ENCODE measurements around the gene SPRR5. TPM values are rescaled to one million over a fixed set of nuclear protein-coding genes. Genes with fewer than 3 reads are reported as not detected.

The SPRR5 gene
- total RNA-seq, 1 donor from 2014 or later: not detected

DNA sequence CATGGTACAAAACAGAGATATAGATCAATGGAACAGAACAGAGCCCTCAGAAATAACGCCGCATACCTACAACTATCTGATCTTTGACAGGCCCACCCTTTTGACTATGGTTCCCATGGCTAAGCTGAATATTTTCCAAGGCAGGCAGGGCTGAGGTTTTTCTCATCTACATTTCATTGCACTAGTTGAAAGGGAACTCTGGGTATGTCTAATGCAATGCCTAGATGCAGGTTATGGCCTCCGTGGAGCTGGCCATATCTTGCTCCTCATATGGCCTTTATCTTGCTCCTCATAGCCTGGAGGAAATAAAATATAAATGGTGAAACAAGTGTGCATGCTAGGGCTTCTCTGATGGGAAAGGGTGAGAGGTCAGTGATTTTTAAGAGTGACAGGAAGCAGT lies 10.6 kb downstream of the SPRR5 start:
- H3K27ac Mint-ChIP-seq: no peak overlapping the region
- no peak for DNase-seq (ENCODE audit: low spot score)
- no peaks in the 10 kb centered on the region for H3K4me1 Mint-ChIP-seq (ENCODE audit: low read depth)
- peaks cover 3% of the 10 kb centered on the region for H3K27me3 Mint-ChIP-seq (ENCODE audit: insufficient read depth)
- H3K36me3 Mint-ChIP-seq (ENCODE audit: low read depth): no peaks in the 10 kb centered on the region
- no peak overlapping the region for H3K4me3 Mint-ChIP-seq
- intact Hi-C loops (cut with micrococcal nuclease): no loop called here
- H3K9me3 Mint-ChIP-seq: no peaks in the 10 kb centered on the region

DNA sequence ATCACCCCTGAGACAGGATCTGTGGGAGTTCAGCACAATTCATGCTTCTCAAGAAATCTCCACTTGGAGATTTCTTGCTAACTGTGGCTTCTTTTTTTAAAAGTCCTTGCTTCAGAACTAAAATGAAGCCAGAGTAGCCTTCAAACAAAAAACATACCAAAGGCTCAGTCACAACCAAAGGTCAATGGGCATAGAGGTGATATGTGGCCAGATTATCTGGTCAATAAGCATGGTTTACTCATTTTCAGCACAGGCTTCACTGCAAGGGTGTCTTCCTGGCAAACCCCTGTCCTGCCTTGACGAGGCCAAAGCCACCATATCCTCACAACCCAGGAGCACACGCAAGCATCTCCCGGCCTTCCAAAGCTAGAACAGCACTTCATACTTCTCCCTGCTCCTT lies 12.3 kb downstream of the SPRR5 start:
- intact Hi-C loops (cut with micrococcal nuclease): no loop called here
- Mint-ChIP-seq H3K36me3 (ENCODE audit: low read depth) (no peaks in the 10 kb centered on the region), H3K4me3 (no peak overlapping the region), H3K27ac (no peak overlapping the region), H3K9me3 (no peaks in the 10 kb centered on the region), H3K27me3 (ENCODE audit: insufficient read depth) (peaks cover 3% of the 10 kb centered on the region), H3K4me1 (ENCODE audit: low read depth) (no peaks in the 10 kb centered on the region)
- no peak for DNase-seq (ENCODE audit: low spot score)

DNA sequence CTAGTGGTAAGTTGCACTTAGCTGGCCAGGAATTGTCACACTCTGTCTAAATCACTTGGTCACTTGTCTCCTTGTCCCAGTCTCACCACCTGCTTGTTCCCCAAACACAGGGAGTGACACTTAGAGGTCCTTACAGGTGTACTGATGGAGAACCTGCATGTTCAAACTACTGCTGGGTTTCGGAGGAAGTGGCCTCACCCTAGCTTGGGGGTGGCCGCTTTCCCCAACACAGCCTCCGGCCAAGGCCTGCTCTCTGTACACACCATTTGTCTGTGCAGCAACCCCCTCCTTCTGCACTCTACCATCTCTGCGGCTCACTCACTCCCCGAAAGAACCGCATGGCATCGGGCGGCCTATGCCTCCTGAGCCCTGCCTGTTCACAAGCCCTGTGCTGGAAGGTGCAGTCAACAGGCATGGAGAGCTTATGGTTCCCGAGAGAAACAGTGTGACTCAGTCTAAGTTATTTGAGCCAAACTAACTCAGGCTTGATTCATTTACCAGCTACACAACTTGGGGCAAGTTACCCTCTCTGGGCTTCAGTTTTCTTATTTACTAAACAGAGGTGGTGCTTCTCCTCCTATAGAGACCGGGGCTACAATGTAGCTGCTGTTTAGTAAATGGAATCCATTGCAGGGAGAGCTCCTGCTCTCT lies 12.9 kb downstream of the SPRR5 start:
- no peak for DNase-seq (ENCODE audit: low spot score)
- H3K4me1 Mint-ChIP-seq (ENCODE audit: low read depth): no peaks in the 10 kb centered on the region
- H3K27me3 Mint-ChIP-seq (ENCODE audit: insufficient read depth): peaks cover 3% of the 10 kb centered on the region
- H3K9me3 Mint-ChIP-seq: no peaks in the 10 kb centered on the region
- H3K36me3 Mint-ChIP-seq (ENCODE audit: low read depth): no peaks in the 10 kb centered on the region
- no peak overlapping the region for H3K4me3 Mint-ChIP-seq
- intact Hi-C loops (cut with micrococcal nuclease): no loop called here
- no peak overlapping the region for H3K27ac Mint-ChIP-seq

DNA sequence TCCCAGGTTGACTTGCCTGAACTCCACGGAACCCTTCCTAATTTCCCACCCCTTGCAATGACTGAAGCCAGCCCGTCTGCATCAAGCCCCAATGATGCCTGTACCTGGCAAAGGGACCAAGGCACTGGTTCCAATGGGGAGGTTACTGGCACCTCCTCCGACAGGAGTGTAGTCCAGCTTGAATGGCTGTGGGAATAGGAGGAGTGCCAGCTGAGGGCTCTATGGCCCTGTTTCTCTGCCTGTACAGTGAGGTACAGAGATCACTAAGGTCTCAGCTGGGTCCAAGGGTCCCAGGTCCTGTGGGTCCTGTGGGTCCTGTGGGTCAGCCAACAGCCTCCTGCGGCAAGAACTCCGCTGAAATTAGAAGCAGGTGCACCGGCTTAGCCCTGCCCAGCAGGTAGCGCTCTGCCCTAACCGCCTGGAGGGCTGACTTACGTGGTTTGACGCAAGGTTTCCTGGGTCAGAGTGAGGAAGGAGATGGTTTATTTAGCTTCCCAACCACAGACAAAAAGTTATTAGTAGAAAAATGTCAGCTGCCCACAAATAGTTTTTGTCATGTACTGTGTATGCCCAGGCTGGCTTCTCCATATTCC lies 13.5 kb downstream of the SPRR5 start:
- Mint-ChIP-seq H3K9me3 (no peaks in the 10 kb centered on the region), H3K4me1 (ENCODE audit: low read depth) (no peaks in the 10 kb centered on the region), H3K36me3 (ENCODE audit: low read depth) (no peaks in the 10 kb centered on the region), H3K4me3 (no peak overlapping the region), H3K27me3 (ENCODE audit: insufficient read depth) (peaks cover 3% of the 10 kb centered on the region), H3K27ac (no peak overlapping the region)
- intact Hi-C loops (cut with micrococcal nuclease): no loop called here
- DNase-seq (ENCODE audit: low spot score): no peak

GRCh38 chr1:152961226-152961891 lies 14.4 kb downstream of the SPRR5 start:
- no peak overlapping the region for H3K27ac Mint-ChIP-seq
- no peak overlapping the region for H3K4me3 Mint-ChIP-seq
- intact Hi-C loops (cut with micrococcal nuclease): no loop called here
- DNase-seq (ENCODE audit: low spot score): no peak
- H3K27me3 Mint-ChIP-seq (ENCODE audit: insufficient read depth): peaks cover 3% of the 10 kb centered on the region
- H3K4me1 Mint-ChIP-seq (ENCODE audit: low read depth): no peaks in the 10 kb centered on the region
- no peaks in the 10 kb centered on the region for H3K9me3 Mint-ChIP-seq
- H3K36me3 Mint-ChIP-seq (ENCODE audit: low read depth): no peaks in the 10 kb centered on the region

- DNase-seq (ENCODE audit: low spot score): no peak
- no peak overlapping the region for H3K4me3 Mint-ChIP-seq
- no peaks in the 10 kb centered on the region for H3K4me1 Mint-ChIP-seq (ENCODE audit: low read depth)
- no peaks in the 10 kb centered on the region for H3K9me3 Mint-ChIP-seq
- peaks cover 5% of the 10 kb centered on the region for H3K27me3 Mint-ChIP-seq (ENCODE audit: insufficient read depth)
- H3K27ac Mint-ChIP-seq: no peak overlapping the region
- intact Hi-C loops (cut with micrococcal nuclease): no loop called here
- H3K36me3 Mint-ChIP-seq (ENCODE audit: low read depth): no peaks in the 10 kb centered on the region
Observed at GRCh38 chr1:152962876-152963415, 15.9 kb downstream of the SPRR5 start.

- no peaks in the 10 kb centered on the region for H3K9me3 Mint-ChIP-seq
- no peak overlapping the region for H3K4me3 Mint-ChIP-seq
- no peak overlapping the region for H3K27ac Mint-ChIP-seq
- intact Hi-C loops (cut with micrococcal nuclease): no loop called here
- no peaks in the 10 kb centered on the region for H3K4me1 Mint-ChIP-seq (ENCODE audit: low read depth)
- no peak for DNase-seq (ENCODE audit: low spot score)
- H3K27me3 Mint-ChIP-seq (ENCODE audit: insufficient read depth): peaks cover 5% of the 10 kb centered on the region
- H3K36me3 Mint-ChIP-seq (ENCODE audit: low read depth): no peaks in the 10 kb centered on the region
Observed at GRCh38 chr1:152964536-152964935, 17.5 kb downstream of the SPRR5 start.

GRCh38 chr1:152965853-152966252 lies 18.8 kb downstream of the SPRR5 start:
- no peak overlapping the region for H3K27ac Mint-ChIP-seq
- H3K27me3 Mint-ChIP-seq (ENCODE audit: insufficient read depth): peaks cover 5% of the 10 kb centered on the region
- no peaks in the 10 kb centered on the region for H3K9me3 Mint-ChIP-seq
- H3K36me3 Mint-ChIP-seq (ENCODE audit: low read depth): no peaks in the 10 kb centered on the region
- no peak for DNase-seq (ENCODE audit: low spot score)
- intact Hi-C loops (cut with micrococcal nuclease): no loop called here
- no peaks in the 10 kb centered on the region for H3K4me1 Mint-ChIP-seq (ENCODE audit: low read depth)
- no peak overlapping the region for H3K4me3 Mint-ChIP-seq

GRCh38 chr1:152967201-152967600 lies 20.2 kb downstream of the SPRR5 start:
- H3K4me1 Mint-ChIP-seq (ENCODE audit: low read depth): no peaks in the 10 kb centered on the region
- no peaks in the 10 kb centered on the region for H3K9me3 Mint-ChIP-seq
- DNase-seq (ENCODE audit: low spot score): no peak
- no peaks in the 10 kb centered on the region for H3K36me3 Mint-ChIP-seq (ENCODE audit: low read depth)
- H3K27me3 Mint-ChIP-seq (ENCODE audit: insufficient read depth): peaks cover 2% of the 10 kb centered on the region
- no peak overlapping the region for H3K27ac Mint-ChIP-seq
- no peak overlapping the region for H3K4me3 Mint-ChIP-seq
- intact Hi-C loops (cut with micrococcal nuclease): no loop called here

- no peak overlapping the region for H3K27ac Mint-ChIP-seq
- H3K9me3 Mint-ChIP-seq: no peaks in the 10 kb centered on the region
- peaks cover 2% of the 10 kb centered on the region for H3K27me3 Mint-ChIP-seq (ENCODE audit: insufficient read depth)
- H3K36me3 Mint-ChIP-seq (ENCODE audit: low read depth): no peaks in the 10 kb centered on the region
- intact Hi-C loops (cut with micrococcal nuclease): no loop called here
- no peaks in the 10 kb centered on the region for H3K4me1 Mint-ChIP-seq (ENCODE audit: low read depth)
- no peak for DNase-seq (ENCODE audit: low spot score)
- no peak overlapping the region for H3K4me3 Mint-ChIP-seq
Observed at GRCh38 chr1:152968248-152968647, 21.2 kb downstream of the SPRR5 start.

- Mint-ChIP-seq H3K27me3 (ENCODE audit: insufficient read depth) (peaks cover 2% of the 10 kb centered on the region), H3K4me1 (ENCODE audit: low read depth) (no peaks in the 10 kb centered on the region), H3K9me3 (no peaks in the 10 kb centered on the region), H3K4me3 (no peak overlapping the region), H3K36me3 (ENCODE audit: low read depth) (no peaks in the 10 kb centered on the region), H3K27ac (no peak overlapping the region)
- DNase-seq (ENCODE audit: low spot score): no peak
- intact Hi-C loops (cut with micrococcal nuclease): no loop called here
Observed at GRCh38 chr1:152969036-152969435, 22.0 kb downstream of the SPRR5 start.

DNA sequence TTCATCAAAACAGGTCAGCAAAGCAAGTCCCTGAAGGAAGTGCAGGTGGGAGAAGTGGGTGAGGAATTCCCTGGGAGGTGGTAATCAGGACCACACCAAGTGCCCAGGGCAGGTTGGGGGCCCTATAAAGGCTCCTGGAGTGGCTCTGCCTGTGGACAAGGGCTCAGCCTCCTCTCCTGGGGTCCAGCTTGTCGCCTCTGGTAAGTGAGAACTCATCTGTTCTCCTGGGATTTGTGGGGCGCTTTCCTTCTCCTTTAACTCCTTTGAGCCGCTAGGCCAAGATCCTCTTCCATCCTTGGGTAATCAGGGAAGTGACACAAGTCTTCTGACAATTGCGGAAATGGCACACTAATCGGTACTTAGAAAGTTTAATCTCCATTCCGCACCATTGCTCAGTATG lies 23.5 kb downstream of the SPRR5 start, which contains the start of gene SPRR4:
Gene SPRR4 (plus strand): TSS at position 154 of the 400 bp plus-strand sequence. CDS start 1,243 bp downstream, outside the sequence.
- H3K36me3 Mint-ChIP-seq (ENCODE audit: low read depth): no peaks in the 10 kb centered on the region
- intact Hi-C loops (cut with micrococcal nuclease): no loop called here
- no peak for DNase-seq (ENCODE audit: low spot score)
- no peak within 1 kb of the TSS for H3K4me3 Mint-ChIP-seq
- no peaks in the 10 kb centered on the region for H3K9me3 Mint-ChIP-seq
- H3K27me3 Mint-ChIP-seq (ENCODE audit: insufficient read depth): peaks cover 5% of the 10 kb centered on the region
- H3K4me1 Mint-ChIP-seq (ENCODE audit: low read depth): no peaks in the 10 kb centered on the region
- no peak within 1 kb of the TSS for H3K27ac Mint-ChIP-seq

GRCh38 chr1:152972196-152972886 lies 25.3 kb downstream of the SPRR5 start:
- H3K4me3 Mint-ChIP-seq: no peak overlapping the region
- intact Hi-C loops (cut with micrococcal nuclease): no loop called here
- H3K4me1 Mint-ChIP-seq (ENCODE audit: low read depth): no peaks in the 10 kb centered on the region
- no peak for DNase-seq (ENCODE audit: low spot score)
- no peaks in the 10 kb centered on the region for H3K36me3 Mint-ChIP-seq (ENCODE audit: low read depth)
- H3K27ac Mint-ChIP-seq: no peak overlapping the region
- peaks cover 5% of the 10 kb centered on the region for H3K27me3 Mint-ChIP-seq (ENCODE audit: insufficient read depth)
- H3K9me3 Mint-ChIP-seq: no peaks in the 10 kb centered on the region
